ENCODE measurements around the gene PIK3C3.

Gene PIK3C3

GRCh38 chr18:42074704-42075103 is 119.7 kb downstream of the PIK3C3 start:
- H3K4me3 ChIP-seq (replicated peaks; ENCODE audit: low read depth, low read length) = no peak overlapping the region
- TF ChIP-seq CTCF (IDR thresholded peaks at IDR 0.05; ENCODE audit: low read length, missing control alignments) = no peak
- no peak for DNase-seq (ENCODE audit: low read depth)

GRCh38 chr18:42078711-42079110 is 123.7 kb downstream of the PIK3C3 start:
- DNase-seq (ENCODE audit: low read depth) = peak; percentile 57
- TF ChIP-seq CTCF (IDR thresholded peaks at IDR 0.05; ENCODE audit: low read length, missing control alignments) = no peak
- H3K4me3 ChIP-seq (replicated peaks; ENCODE audit: low read depth, low read length) = no peak overlapping the region

- no peak for TF ChIP-seq CTCF (IDR thresholded peaks at IDR 0.05; ENCODE audit: low read length, missing control alignments)
- no peak for DNase-seq (ENCODE audit: low read depth)
- no peak overlapping the region for H3K4me3 ChIP-seq (replicated peaks; ENCODE audit: low read depth, low read length)
Measured at GRCh38 chr18:42080340-42080739, 125.3 kb downstream of the PIK3C3 start.

GRCh38 chr18:42082415-42083234 is 127.6 kb downstream of the PIK3C3 start:
- no peak for DNase-seq (ENCODE audit: low read depth)
- no peak for TF ChIP-seq CTCF (IDR thresholded peaks at IDR 0.05; ENCODE audit: low read length, missing control alignments)
- no peak overlapping the region for H3K4me3 ChIP-seq (replicated peaks; ENCODE audit: low read depth, low read length)

- TF ChIP-seq CTCF (IDR thresholded peaks at IDR 0.05; ENCODE audit: low read length, missing control alignments) = no peak
- DNase-seq (ENCODE audit: low read depth) = peak; percentile 20
- H3K4me3 ChIP-seq (replicated peaks; ENCODE audit: low read depth, low read length) = no peak overlapping the region
Measured at GRCh38 chr18:42086288-42086687, 131.3 kb downstream of the PIK3C3 start.

- no peak for DNase-seq (ENCODE audit: low read depth)
- H3K4me3 ChIP-seq (replicated peaks; ENCODE audit: low read depth, low read length) = no peak overlapping the region
- no peak for TF ChIP-seq CTCF (IDR thresholded peaks at IDR 0.05; ENCODE audit: low read length, missing control alignments)
Measured at GRCh38 chr18:42087235-42087634, 132.2 kb downstream of the PIK3C3 start.

- no peak overlapping the region for H3K4me3 ChIP-seq (replicated peaks; ENCODE audit: low read depth, low read length)
- no peak for DNase-seq (ENCODE audit: low read depth)
- no peak for TF ChIP-seq CTCF (IDR thresholded peaks at IDR 0.05; ENCODE audit: low read length, missing control alignments)
Measured at GRCh38 chr18:42087876-42088275, 132.8 kb downstream of the PIK3C3 start.
